HG02884 (cell line): ENCODE data around the gene RAB11FIP4.
"Not testable (repeated sequence)": the region's sequence is repeated elsewhere in the genome, so short reads cannot be mapped to it uniquely, and the experiment has no call there.

Source experiments
- ATAC-seq: cut with Tn5 transposase; IDR thresholded peaks from one replicate; pipeline ENCODE4 v1.9.1; 2021; ENCODE audit warnings: mild to moderate bottlenecking, moderate library complexity; ENCODE audit not compliant: unreplicated experiment

RAB11FIP4 gene

GRCh38 chr17:31428512-31428911 is 37.0 kb downstream of the RAB11FIP4 start:
- ATAC-seq: no peak

- no peak for ATAC-seq
Observed at GRCh38 chr17:31431098-31431851, 39.8 kb downstream of the RAB11FIP4 start.

- ATAC-seq: no peak
Observed at GRCh38 chr17:31431852-31432658, 40.6 kb downstream of the RAB11FIP4 start.

- ATAC-seq: no peak
Observed at GRCh38 chr17:31433091-31433790, 41.8 kb downstream of the RAB11FIP4 start.

GRCh38 chr17:31433811-31434726 is 42.6 kb downstream of the RAB11FIP4 start:
- ATAC-seq: no peak

GRCh38 chr17:31434727-31435050 is 43.2 kb downstream of the RAB11FIP4 start:
- ATAC-seq: no peak

GRCh38 chr17:31435581-31435980 is 44.1 kb downstream of the RAB11FIP4 start:
- no peak for ATAC-seq

- no peak for ATAC-seq
Observed at GRCh38 chr17:31437720-31438400, 46.4 kb downstream of the RAB11FIP4 start.

GRCh38 chr17:31439716-31440115 is 48.2 kb downstream of the RAB11FIP4 start:
- ATAC-seq: no peak

- no peak for ATAC-seq
Observed at GRCh38 chr17:31442276-31442675, 50.8 kb downstream of the RAB11FIP4 start.

- ATAC-seq: not testable (repeated sequence)
Observed at GRCh38 chr17:31442856-31443255, 51.4 kb downstream of the RAB11FIP4 start.

- ATAC-seq: no peak
Observed at GRCh38 chr17:31443386-31443785, 51.9 kb downstream of the RAB11FIP4 start.

- ATAC-seq: no peak
Observed at GRCh38 chr17:31444026-31444425, 52.6 kb downstream of the RAB11FIP4 start.

- ATAC-seq: no peak
Observed at GRCh38 chr17:31446195-31446967, 54.9 kb downstream of the RAB11FIP4 start.

- ATAC-seq: no peak
Observed at GRCh38 chr17:31448467-31449077, 57.1 kb downstream of the RAB11FIP4 start.

GRCh38 chr17:31449111-31449510 is 57.6 kb downstream of the RAB11FIP4 start:
- ATAC-seq: no peak

GRCh38 chr17:31449746-31450145 is 58.3 kb downstream of the RAB11FIP4 start:
- ATAC-seq: no peak

- no peak for ATAC-seq
Observed at GRCh38 chr17:31452101-31452500, 60.6 kb downstream of the RAB11FIP4 start.

- ATAC-seq: no peak
Observed at GRCh38 chr17:31452561-31453110, 61.2 kb downstream of the RAB11FIP4 start.
